Erythroblast (primary cell): ENCODE data around the gene CSF2.
A peak's percentile ranks its signal among the peaks of the same experiment; 100 is the strongest.

ENCODE experiments used
- DNase-seq, 2 experiments: peaks; one replicate each; lab custom pipeline; 2025; lab: John Stamatoyannopoulos, UW
- GATA1 ChIP-seq: IDR thresholded peaks from 2 replicates; pipeline ENCODE4 v1.6.1; 2011; ENCODE audit warnings: low read depth, mild to moderate bottlenecking, control low read depth, low read length, moderate library complexity
- POLR2A ChIP-seq: IDR thresholded peaks from 2 replicates; pipeline ENCODE4 v1.6.1; 2011; ENCODE audit warnings: mild to moderate bottlenecking, low read length

Gene CSF2

DNA sequence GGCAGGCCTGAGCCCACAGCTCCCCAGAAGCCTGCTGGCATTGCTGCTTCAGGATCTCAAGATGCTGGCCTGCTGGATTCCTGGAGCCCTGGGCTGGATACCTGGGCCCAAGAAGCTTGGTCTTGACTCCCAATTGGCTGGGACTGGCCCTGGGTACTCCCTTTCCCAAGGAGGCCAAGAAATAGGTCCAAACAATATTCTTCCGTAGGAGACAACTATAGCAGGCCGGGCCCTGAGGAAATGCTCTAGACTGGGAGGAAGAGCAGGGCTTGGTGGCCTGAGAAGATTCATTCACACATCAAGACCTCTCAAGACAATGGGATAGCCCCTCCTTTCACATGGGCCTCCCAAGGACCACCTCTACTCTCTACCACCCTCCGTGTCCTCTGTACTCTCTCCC is 7.9 kb downstream of the CSF2 start:
- no peak for DNase-seq
- TF ChIP-seq GATA1 (no peak), POLR2A (no peak)

- no peak for DNase-seq
- TF ChIP-seq GATA1 (no peak), POLR2A (no peak)
Observed at GRCh38 chr5:132082329-132083023, 8.9 kb downstream of the CSF2 start.

- DNase-seq, result no peak
- TF ChIP-seq GATA1, result no peak
- TF ChIP-seq POLR2A, result no peak
Observed at GRCh38 chr5:132083071-132083678, 9.6 kb downstream of the CSF2 start.

DNA sequence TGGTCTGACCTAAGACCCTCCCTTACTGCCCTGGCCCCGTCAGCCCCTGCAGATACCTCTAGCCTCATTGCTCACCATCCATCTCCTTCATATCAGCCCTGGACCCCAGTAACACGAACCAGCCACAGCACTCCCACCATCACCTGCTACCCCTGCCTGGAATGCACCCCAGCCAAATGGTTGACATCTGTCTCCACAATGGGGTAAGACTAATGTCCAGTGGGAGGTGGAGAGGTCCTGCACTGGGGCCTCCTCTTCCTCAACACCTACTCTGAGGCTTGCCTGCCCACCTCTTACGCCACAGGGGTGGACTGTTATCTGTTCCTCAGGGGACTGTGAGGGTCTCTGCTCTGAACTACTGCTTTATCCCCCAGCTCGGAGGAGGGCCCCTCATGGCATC is 12.1 kb downstream of the CSF2 start:
- no peak for DNase-seq
- TF ChIP-seq GATA1 (no peak), POLR2A (no peak)

GRCh38 chr5:132086277-132086794 is 12.7 kb downstream of the CSF2 start:
- DNase-seq, result peak; percentile 23 to 44
- TF ChIP-seq POLR2A (no peak), GATA1 (no peak)

DNA sequence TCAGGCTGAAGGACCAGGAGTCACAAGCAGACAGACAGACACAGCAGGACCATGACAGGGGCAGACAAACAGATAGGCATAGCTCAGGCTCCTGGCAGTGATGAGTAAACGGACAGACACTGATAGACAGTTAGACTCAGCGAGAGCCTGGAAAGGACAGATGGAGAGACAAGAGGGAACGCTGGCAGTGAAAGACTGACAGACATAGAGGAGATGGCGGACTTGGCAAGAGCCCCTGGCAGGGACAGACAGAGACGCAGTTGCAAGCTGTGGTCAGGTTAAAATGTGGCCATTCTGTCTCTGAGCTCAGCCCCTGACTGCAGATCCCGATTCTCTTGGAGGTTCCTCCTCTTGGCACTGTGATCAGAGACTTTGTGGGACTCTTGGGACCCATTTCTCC is 13.6 kb downstream of the CSF2 start:
- TF ChIP-seq GATA1 (no peak), POLR2A (no peak)
- DNase-seq, result no peak

DNA sequence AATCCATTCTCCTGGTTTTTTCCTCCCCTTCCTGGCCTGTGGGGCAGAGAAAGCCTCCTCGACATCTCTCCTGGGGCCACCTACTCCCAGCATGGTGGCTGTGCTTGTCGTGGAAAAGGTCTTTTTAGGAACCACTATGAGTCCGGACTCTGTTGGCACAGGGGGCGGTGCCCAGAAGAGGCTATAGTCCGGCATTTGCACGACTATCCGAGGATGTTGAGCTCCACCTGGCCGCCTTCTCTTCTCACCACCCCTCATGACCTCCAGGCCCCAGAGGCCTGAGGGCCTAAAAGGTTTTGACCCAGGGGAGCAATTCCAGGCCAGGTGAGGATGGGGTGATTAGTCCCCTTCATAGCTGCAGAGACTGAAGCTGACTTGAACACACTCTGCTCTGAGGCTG is 14.1 kb downstream of the CSF2 start:
- no peak for TF ChIP-seq POLR2A
- DNase-seq, result no peak

DNA sequence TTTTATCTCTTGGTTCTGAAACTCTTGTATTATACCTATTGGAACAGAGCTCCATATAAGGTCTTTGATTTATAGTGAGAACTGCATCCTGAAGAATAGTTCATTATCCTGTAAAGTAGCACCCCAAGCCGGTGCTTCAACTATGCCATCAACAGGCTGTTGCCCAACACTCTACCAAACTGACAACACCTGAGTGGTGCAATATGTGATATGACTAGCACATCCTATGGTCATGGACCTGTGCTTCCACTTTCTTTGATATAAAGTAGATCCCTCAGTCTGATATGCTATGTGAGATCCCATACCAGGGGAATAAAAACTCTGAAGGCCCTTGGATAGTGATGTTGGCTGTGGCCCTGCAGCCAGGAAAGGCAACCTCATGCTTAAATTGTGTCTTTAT is 15.8 kb downstream of the CSF2 start:
- TF ChIP-seq GATA1 (no peak), POLR2A (no peak)
- DNase-seq, result no peak

DNA sequence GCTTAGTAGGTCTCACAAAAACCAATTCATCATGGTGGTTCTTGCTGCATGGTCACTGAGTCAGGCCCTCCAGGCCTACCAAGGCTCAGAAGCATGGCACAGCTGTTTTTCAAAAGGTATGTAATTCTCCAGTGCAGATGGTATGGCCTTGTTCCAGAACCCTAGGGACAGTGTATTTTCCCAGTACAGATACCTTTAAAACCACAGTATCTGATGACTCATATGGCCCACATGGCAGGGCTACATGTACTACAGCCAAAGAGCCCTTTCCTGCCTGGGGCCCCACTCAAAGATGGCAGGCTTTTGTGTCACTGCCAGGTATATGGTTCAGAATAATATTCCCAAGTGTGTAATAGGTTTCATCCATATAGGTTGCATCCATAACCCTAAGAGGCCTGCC is 16.5 kb downstream of the CSF2 start:
- DNase-seq, result no peak
- TF ChIP-seq GATA1 (no peak), POLR2A (no peak)

GRCh38 chr5:132093271-132093670 is 19.7 kb downstream of the CSF2 start:
- DNase-seq, result no peak
- TF ChIP-seq GATA1 (no peak), POLR2A (no peak)

DNA sequence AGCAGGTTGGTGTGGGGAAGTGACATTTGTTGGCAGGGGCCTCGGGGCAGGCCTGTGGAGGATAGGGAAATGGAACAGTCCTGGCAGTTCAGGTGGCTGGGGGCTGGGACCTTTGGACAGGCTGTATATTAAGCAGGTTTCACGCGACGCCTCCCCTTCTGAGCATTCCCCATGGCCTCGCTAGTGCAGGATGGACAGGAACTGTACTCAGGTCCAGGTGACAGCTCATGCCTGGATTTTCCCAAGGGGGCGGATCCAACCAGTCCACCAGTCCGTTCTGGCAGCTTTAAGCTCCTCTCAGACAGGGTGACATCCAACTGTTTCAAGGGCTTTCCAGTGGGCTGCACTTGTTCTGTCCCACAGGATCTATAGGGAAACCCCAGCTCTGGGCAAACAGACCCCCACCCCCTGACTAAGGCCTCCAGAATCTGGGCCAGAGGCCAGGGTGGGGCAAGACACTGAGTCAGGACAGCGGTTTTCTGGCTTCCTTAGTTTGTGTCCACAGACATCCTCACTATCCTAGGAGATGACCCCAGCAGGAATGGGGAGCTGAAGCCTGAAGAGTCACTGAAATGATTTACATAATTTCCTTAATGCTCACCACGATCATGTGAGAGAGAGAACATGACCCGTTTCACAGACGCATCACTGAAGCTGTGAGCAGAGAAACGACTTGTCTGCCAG is 20.9 kb downstream of the CSF2 start:
- DNase-seq, result no peak
- TF ChIP-seq POLR2A, result no peak
- TF ChIP-seq GATA1, result no peak

DNA sequence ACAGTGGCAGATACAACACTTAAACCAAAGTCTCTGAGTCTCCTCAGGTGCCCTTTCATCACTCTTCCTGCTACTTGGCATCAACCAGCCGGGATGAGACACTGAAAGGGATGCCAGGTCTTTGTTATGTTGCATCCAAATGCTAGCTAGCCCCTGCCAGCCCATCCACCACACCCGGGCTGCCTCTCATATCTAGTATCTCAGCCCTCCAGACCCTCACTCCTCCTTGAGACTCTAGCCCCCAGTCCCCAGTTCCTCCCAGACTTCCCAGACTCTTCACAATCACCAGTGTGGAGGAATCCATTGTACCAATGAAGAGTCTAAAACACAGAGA is 21.5 kb downstream of the CSF2 start:
- no peak for DNase-seq
- TF ChIP-seq POLR2A (no peak), GATA1 (no peak)

DNA sequence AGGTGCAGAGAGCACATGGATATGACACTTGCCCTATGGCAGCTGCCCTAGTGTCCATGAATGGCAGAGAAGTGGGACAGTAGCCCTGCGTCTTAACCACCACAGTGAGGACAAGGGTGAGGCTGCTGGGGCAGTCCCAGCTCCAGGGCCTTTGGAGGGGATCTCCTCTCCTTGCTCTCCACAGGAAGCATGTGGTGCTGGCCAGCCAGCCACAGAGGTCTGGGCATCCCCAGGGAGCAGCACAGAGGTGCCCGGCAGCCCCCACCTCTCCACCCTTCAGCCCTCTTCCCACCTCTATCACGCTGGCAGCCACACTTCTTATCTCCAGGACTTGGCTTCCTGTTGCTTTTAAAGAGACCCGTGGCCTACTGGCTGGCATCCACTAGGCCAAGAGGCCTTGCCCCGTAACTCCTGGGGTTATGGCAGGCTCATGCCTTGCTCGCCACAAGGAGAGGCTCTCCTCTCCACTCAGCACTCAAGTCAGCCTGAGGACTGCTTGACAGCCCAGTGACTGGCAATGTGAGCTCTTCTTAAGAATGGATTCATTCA is 21.9 kb downstream of the CSF2 start:
- no peak for DNase-seq
- TF ChIP-seq GATA1 (no peak), POLR2A (no peak)

GRCh38 chr5:132096904-132097303 is 23.3 kb downstream of the CSF2 start:
- no peak for DNase-seq

More at GRCh38 chr5:132096904-132097303, 23.3 kb downstream of the CSF2 start:
- TF ChIP-seq POLR2A, result no peak
- no peak for TF ChIP-seq GATA1
